ENCODE measurements around the gene KRT9. TPM values are rescaled to one million over a fixed set of nuclear protein-coding genes. Genes with fewer than 3 reads are reported as not detected.

KRT9 gene
- total RNA-seq, 3 donors from 2014 or later = 0.44 TPM; not detected in 2

- no peak overlapping the region for H3K4me3 ChIP-seq
- TF ChIP-seq CTCF (IDR thresholded peaks at IDR 0.05) (no peak), POLR2AphosphoS5 (IDR thresholded peaks at IDR 0.05) (no peak), POLR2A (IDR thresholded peaks at IDR 0.05) (no peak)
- no peak overlapping the region for H3K27ac ChIP-seq
- H3K27me3 ChIP-seq = no peaks in the 10 kb centered on the region
- H3K9me3 ChIP-seq = no peaks in the 10 kb centered on the region
- no peaks in the 10 kb centered on the region for H3K36me3 ChIP-seq
- intact Hi-C loops (cut with DNase I; ENCODE audit: low total_unique reads) = no loop called here
- no peaks in the 10 kb centered on the region for H3K4me1 ChIP-seq
- no peak for DNase-seq (ENCODE audit: low spot score in 2 of 2)
Measured at GRCh38 chr17:41593306-41593981, 21.6 kb upstream of the KRT9 start.

GRCh38 chr17:41592601-41593305 lies 20.9 kb upstream of the KRT9 start:
- no peak overlapping the region for H3K4me3 ChIP-seq
- intact Hi-C loops (cut with DNase I; ENCODE audit: low total_unique reads) = no loop called here
- H3K9me3 ChIP-seq = no peaks in the 10 kb centered on the region
- no peaks in the 10 kb centered on the region for H3K4me1 ChIP-seq
- TF ChIP-seq CTCF (IDR thresholded peaks at IDR 0.05) = no peak
- no peaks in the 10 kb centered on the region for H3K36me3 ChIP-seq
- H3K27me3 ChIP-seq = no peaks in the 10 kb centered on the region
- H3K27ac ChIP-seq = no peak overlapping the region
- no peak for DNase-seq (ENCODE audit: low spot score in 2 of 2)

GRCh38 chr17:41589301-41589700 lies 17.4 kb upstream of the KRT9 start:
- H3K27ac ChIP-seq = no peak overlapping the region
- no peaks in the 10 kb centered on the region for H3K4me1 ChIP-seq
- no peaks in the 10 kb centered on the region for H3K9me3 ChIP-seq
- intact Hi-C loops (cut with DNase I; ENCODE audit: low total_unique reads) = no loop called here
- H3K4me3 ChIP-seq = no peak overlapping the region
- no peaks in the 10 kb centered on the region for H3K36me3 ChIP-seq
- TF ChIP-seq POLR2AphosphoS5 (IDR thresholded peaks at IDR 0.05) (no peak), CTCF (IDR thresholded peaks at IDR 0.05) (no peak), POLR2A (IDR thresholded peaks at IDR 0.05) (no peak)
- no peak for DNase-seq (ENCODE audit: low spot score in 2 of 2)
- no peaks in the 10 kb centered on the region for H3K27me3 ChIP-seq

GRCh38 chr17:41588126-41588810 lies 16.4 kb upstream of the KRT9 start:
- H3K4me3 ChIP-seq = no peak overlapping the region
- no peaks in the 10 kb centered on the region for H3K9me3 ChIP-seq
- H3K27ac ChIP-seq = peak overlapping the region; percentile 25 to 82
- no peak for DNase-seq (ENCODE audit: low spot score in 2 of 2)
- no peaks in the 10 kb centered on the region for H3K27me3 ChIP-seq
- no peaks in the 10 kb centered on the region for H3K36me3 ChIP-seq
- TF ChIP-seq CTCF (IDR thresholded peaks at IDR 0.05) = no peak
- TF ChIP-seq POLR2AphosphoS5 (IDR thresholded peaks at IDR 0.05) = no peak
- TF ChIP-seq POLR2A (IDR thresholded peaks at IDR 0.05) = no peak
- no peaks in the 10 kb centered on the region for H3K4me1 ChIP-seq
- intact Hi-C loops (cut with DNase I; ENCODE audit: low total_unique reads) = no loop called here
